Neural cell (in vitro differentiated cells): ENCODE data around the gene INSYN2B. TPM values are rescaled to one million over a fixed set of nuclear protein-coding genes. Genes with fewer than 3 reads are reported as not detected.

ENCODE experiments used
- H2AFZ ChIP-seq: fragments of 200-600, 300-800 bp; sonication (generic), shearing (Covaris generic); 2 replicates; pipeline ENCODE4 v1.6.0; 2014; ENCODE audit warnings: low read depth, mild to moderate bottlenecking, antibody characterized with exemption, low read length, moderate library complexity
- H3F3A ChIP-seq: fragments of 200-600 bp; shearing (Covaris generic); 2 replicates; pipeline ENCODE4 v1.6.1; 2016; ENCODE audit warnings: mild to moderate bottlenecking, moderate library complexity, mixed read lengths, antibody characterized with exemption, low read length; ENCODE audit not compliant: insufficient read depth, poor library complexity, severe bottlenecking
- H3K27ac ChIP-seq: fragments of 200-600, 300-800 bp; sonication (generic), shearing (Covaris generic); 2 replicates; pipeline ENCODE4 v1.5.1; 2014; ENCODE audit warnings: mild to moderate bottlenecking, low read length, moderate library complexity
- H3K27me3 ChIP-seq: fragments of 300-800, 200-600 bp; sonication (generic), shearing (Covaris generic); 2 replicates; pipeline ENCODE4 v1.6.0; 2014; ENCODE audit warnings: mild to moderate bottlenecking, low read depth, low read length, moderate library complexity; ENCODE audit not compliant: insufficient read depth
- H3K36me3 ChIP-seq: fragments of 300-800, 200-600 bp; sonication (generic), shearing (Covaris generic); 2 replicates; pipeline ENCODE4 v1.5.1; 2014; ENCODE audit warnings: mild to moderate bottlenecking, antibody characterized with exemption, low read length, moderate library complexity; ENCODE audit not compliant: insufficient read depth
- H3K4me2 ChIP-seq: fragments of 300-800, 200-600 bp; sonication (generic), shearing (Covaris generic); 2 replicates; pipeline ENCODE4 v1.6.0; 2014; ENCODE audit warnings: mild to moderate bottlenecking, low read length
- H3K4me3 ChIP-seq: fragments of 300-800, 200-600 bp; sonication (generic), shearing (Covaris generic); 2 replicates; pipeline ENCODE4 v1.5.1; 2014; ENCODE audit warnings: mild to moderate bottlenecking, low read length, moderate library complexity
- H3K79me2 ChIP-seq: fragments of 200-600 bp; shearing (Covaris generic); replicated peaks from 2 replicates; pipeline ENCODE4 v1.6.0; 2014; ENCODE audit warnings: mild to moderate bottlenecking, low read length, moderate library complexity; ENCODE audit not compliant: insufficient read depth
- H3K9ac ChIP-seq: fragments of 300-800, 200-600 bp; sonication (generic), shearing (Covaris generic); 2 replicates; pipeline ENCODE4 v1.6.1; 2016; ENCODE audit warnings: mild to moderate bottlenecking, low read length, mixed read lengths
- H3K9me2 ChIP-seq: fragments of 200-600 bp; shearing (Covaris generic); 2 replicates; pipeline ENCODE4 v1.6.1; 2016; ENCODE audit warnings: mild to moderate bottlenecking, low read length, mixed read lengths; ENCODE audit not compliant: insufficient read depth
- H3K9me3 ChIP-seq: fragments of 200-600, 300-800 bp; sonication (generic), shearing (Covaris generic); 2 replicates; pipeline ENCODE4 v1.6.1; 2016; ENCODE audit warnings: mild to moderate bottlenecking, mixed run types, low read length, moderate library complexity, mixed read lengths
- H4K20me1 ChIP-seq: fragments of 200-600 bp; shearing (Covaris generic); 2 replicates; pipeline ENCODE4 v1.6.1; 2016; ENCODE audit warnings: mild to moderate bottlenecking, mixed run types; ENCODE audit not compliant: insufficient read depth
- EP300 ChIP-seq: fragments of 450-650 bp; conservative IDR thresholded peaks from 2 replicates; pipeline ENCODE4 v1.6.1; 2014; ENCODE audit warnings: antibody characterized with exemption, mild to moderate bottlenecking, moderate library complexity; ENCODE audit not compliant: poor library complexity, severe bottlenecking
- EZH2 ChIP-seq: fragments of 200-600, 300-800 bp; shearing (Covaris generic), sonication (generic); IDR thresholded peaks from 2 replicates; pipeline ENCODE4 v1.6.1; 2014; ENCODE audit warnings: antibody characterized with exemption, low read length, borderline replicate concordance, mild to moderate bottlenecking; ENCODE audit not compliant: insufficient read depth, poor library complexity, severe bottlenecking
- MXI1 ChIP-seq: fragments of 450-650 bp; conservative IDR thresholded peaks from 2 replicates; pipeline ENCODE4 v1.6.1; 2014; ENCODE audit warnings: antibody characterized with exemption, mild to moderate bottlenecking; ENCODE audit not compliant: poor library complexity, severe bottlenecking
- POLR2AphosphoS5 ChIP-seq: IDR thresholded peaks from 2 replicates; pipeline ENCODE4 v1.6.1; 2012
- RAD21 ChIP-seq: fragments of 450-650 bp; conservative IDR thresholded peaks from 2 replicates; pipeline ENCODE4 v1.6.1; 2014; ENCODE audit warnings: antibody characterized with exemption, mild to moderate bottlenecking, moderate library complexity
- SMC3 ChIP-seq: fragments of 450-650 bp; conservative IDR thresholded peaks from 2 replicates; pipeline ENCODE4 v1.6.1; 2014; ENCODE audit warnings: antibody characterized with exemption, mild to moderate bottlenecking, moderate library complexity; ENCODE audit not compliant: poor library complexity
- TAF1 ChIP-seq: IDR thresholded peaks from 2 replicates; pipeline ENCODE4 v1.6.1; 2012; ENCODE audit warnings: low read depth
- polyA plus RNA-seq: library from polyadenylated mRNA; depleted of rRNA; stranded (reverse); fragments of >200 nt; gene quantifications from 2 replicates; pipeline ENCODE4 v1.2.3, GENCODE V29; 2014
- TF ChIP-seq, protein P1 (sequence below): IDR thresholded peaks from 2 replicates; pipeline ENCODE4 v1.6.1; 2012; ENCODE audit warnings: borderline replicate concordance
- TF ChIP-seq, protein P2 (sequence below): fragments of 450-650 bp; IDR thresholded peaks from 2 replicates; pipeline ENCODE4 v1.5.1; 2014; ENCODE audit warnings: antibody characterized with exemption, mild to moderate bottlenecking, moderate library complexity; ENCODE audit not compliant: poor library complexity, severe bottlenecking

Gene INSYN2B
- polyA plus RNA-seq, 1 donor from 2014 or later, result 0.37 TPM

DNA sequence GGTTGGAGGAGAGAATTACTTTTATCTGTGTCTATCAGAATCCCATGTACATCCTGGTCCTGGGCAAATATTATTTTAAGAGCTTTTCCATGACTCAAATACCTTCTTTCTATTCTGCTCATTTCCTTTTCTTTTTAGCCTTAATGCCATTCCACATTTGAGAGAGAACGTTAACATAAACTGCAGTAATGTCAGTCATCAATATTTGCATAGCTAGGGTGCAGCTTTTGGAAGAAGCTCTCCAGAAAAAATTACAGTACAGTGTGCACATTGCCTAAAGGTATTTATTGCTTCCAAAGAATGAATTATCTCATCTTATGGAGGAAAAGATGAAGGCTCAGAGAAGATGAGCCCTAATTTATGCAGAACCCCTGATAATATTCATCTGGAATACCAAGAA lies 58.3 kb downstream of the INSYN2B start:
- H3K36me3 ChIP-seq, result no peaks in the 10 kb centered on the region
- no peaks in the 10 kb centered on the region for H3K27me3 ChIP-seq
- no peak for TF ChIP-seq EP300
- no peak for TF ChIP-seq POLR2AphosphoS5
- no peak for TF ChIP-seq MXI1
- no peak for TF ChIP-seq EZH2
- no peak for TF ChIP-seq SMC3
- TF ChIP-seq TAF1, result no peak
- TF ChIP-seq, protein P1, sequence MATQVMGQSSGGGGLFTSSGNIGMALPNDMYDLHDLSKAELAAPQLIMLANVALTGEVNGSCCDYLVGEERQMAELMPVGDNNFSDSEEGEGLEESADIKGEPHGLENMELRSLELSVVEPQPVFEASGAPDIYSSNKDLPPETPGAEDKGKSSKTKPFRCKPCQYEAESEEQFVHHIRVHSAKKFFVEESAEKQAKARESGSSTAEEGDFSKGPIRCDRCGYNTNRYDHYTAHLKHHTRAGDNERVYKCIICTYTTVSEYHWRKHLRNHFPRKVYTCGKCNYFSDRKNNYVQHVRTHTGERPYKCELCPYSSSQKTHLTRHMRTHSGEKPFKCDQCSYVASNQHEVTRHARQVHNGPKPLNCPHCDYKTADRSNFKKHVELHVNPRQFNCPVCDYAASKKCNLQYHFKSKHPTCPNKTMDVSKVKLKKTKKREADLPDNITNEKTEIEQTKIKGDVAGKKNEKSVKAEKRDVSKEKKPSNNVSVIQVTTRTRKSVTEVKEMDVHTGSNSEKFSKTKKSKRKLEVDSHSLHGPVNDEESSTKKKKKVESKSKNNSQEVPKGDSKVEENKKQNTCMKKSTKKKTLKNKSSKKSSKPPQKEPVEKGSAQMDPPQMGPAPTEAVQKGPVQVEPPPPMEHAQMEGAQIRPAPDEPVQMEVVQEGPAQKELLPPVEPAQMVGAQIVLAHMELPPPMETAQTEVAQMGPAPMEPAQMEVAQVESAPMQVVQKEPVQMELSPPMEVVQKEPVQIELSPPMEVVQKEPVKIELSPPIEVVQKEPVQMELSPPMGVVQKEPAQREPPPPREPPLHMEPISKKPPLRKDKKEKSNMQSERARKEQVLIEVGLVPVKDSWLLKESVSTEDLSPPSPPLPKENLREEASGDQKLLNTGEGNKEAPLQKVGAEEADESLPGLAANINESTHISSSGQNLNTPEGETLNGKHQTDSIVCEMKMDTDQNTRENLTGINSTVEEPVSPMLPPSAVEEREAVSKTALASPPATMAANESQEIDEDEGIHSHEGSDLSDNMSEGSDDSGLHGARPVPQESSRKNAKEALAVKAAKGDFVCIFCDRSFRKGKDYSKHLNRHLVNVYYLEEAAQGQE, result no peak
- TF ChIP-seq RAD21, result no peak
- TF ChIP-seq, protein P2, sequence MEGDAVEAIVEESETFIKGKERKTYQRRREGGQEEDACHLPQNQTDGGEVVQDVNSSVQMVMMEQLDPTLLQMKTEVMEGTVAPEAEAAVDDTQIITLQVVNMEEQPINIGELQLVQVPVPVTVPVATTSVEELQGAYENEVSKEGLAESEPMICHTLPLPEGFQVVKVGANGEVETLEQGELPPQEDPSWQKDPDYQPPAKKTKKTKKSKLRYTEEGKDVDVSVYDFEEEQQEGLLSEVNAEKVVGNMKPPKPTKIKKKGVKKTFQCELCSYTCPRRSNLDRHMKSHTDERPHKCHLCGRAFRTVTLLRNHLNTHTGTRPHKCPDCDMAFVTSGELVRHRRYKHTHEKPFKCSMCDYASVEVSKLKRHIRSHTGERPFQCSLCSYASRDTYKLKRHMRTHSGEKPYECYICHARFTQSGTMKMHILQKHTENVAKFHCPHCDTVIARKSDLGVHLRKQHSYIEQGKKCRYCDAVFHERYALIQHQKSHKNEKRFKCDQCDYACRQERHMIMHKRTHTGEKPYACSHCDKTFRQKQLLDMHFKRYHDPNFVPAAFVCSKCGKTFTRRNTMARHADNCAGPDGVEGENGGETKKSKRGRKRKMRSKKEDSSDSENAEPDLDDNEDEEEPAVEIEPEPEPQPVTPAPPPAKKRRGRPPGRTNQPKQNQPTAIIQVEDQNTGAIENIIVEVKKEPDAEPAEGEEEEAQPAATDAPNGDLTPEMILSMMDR, result no peak
- H3K9me3 ChIP-seq, result no peaks in the 10 kb centered on the region
- no peak overlapping the region for H3K4me3 ChIP-seq
- no peak overlapping the region for H3K9ac ChIP-seq
- H3K9me2 ChIP-seq, result no peaks in the 10 kb centered on the region
- H2AFZ ChIP-seq, result no peak overlapping the region
- H3K27ac ChIP-seq, result no peak overlapping the region
- H3K4me2 ChIP-seq, result no peak overlapping the region
- H3K79me2 ChIP-seq, result no peaks in the 10 kb centered on the region
- no peaks in the 10 kb centered on the region for H4K20me1 ChIP-seq
- H3F3A ChIP-seq, result peaks cover 5% of the 10 kb centered on the region

GRCh38 chr5:169921384-169921783 lies 58.9 kb downstream of the INSYN2B start:
- Histone ChIP-seq H3K27me3 (no peaks in the 10 kb centered on the region), H3K36me3 (no peaks in the 10 kb centered on the region), H3K9ac (no peak overlapping the region), H4K20me1 (no peaks in the 10 kb centered on the region), H3K79me2 (no peaks in the 10 kb centered on the region), H3K9me2 (no peaks in the 10 kb centered on the region), H3F3A (peaks cover 5% of the 10 kb centered on the region), H2AFZ (no peak overlapping the region), H3K9me3 (no peaks in the 10 kb centered on the region), H3K4me2 (no peak overlapping the region), H3K27ac (no peak overlapping the region), H3K4me3 (no peak overlapping the region)
- TF ChIP-seq EZH2, result no peak
- TF ChIP-seq MXI1, result no peak
- TF ChIP-seq POLR2AphosphoS5, result no peak
- no peak for TF ChIP-seq TAF1
- no peak for TF ChIP-seq SMC3
- no peak for TF ChIP-seq EP300
- TF ChIP-seq, protein P2, result no peak
- no peak for TF ChIP-seq RAD21
- TF ChIP-seq, protein P1, result no peak
